Colonic mucosa (tissue), 4 donors: ENCODE measurements around the gene PINLYP. TPM values are rescaled to one million over a fixed set of nuclear protein-coding genes. Genes with fewer than 3 reads are reported as not detected.

Source experiments
- DNase-seq: peaks from one replicate; pipeline ENCODE4 v3.0.0-alpha.2; 2020
- H3K27ac ChIP-seq: fragments of 200-600 bp; one replicate; pipeline ENCODE4 v1.8.0; 2021
- H3K27me3 ChIP-seq: fragments of 200-600 bp; one replicate; pipeline ENCODE4 v1.8.0; 2021
- H3K36me3 ChIP-seq: fragments of 200-600 bp; one replicate; pipeline ENCODE4 v1.8.0; 2021
- H3K4me1 ChIP-seq: fragments of 200-600 bp; one replicate; pipeline ENCODE4 v1.8.0; 2021; ENCODE audit warnings: mild to moderate bottlenecking
- H3K4me3 ChIP-seq: fragments of 200-600 bp; one replicate; pipeline ENCODE4 v1.8.0; 2021
- H3K9ac ChIP-seq, 2 donors: one replicate each; pipeline ENCODE4 v1.7.0; 2013; ENCODE audit warnings: control low read depth in 2 of 2, low read depth in 2 of 2, low read length in 2 of 2
- H3K9me3 ChIP-seq: fragments of 200-600 bp; one replicate; pipeline ENCODE4 v1.8.0; 2021
- CTCF ChIP-seq: fragments of 200-600 bp; IDR thresholded peaks from one replicate; pipeline ENCODE4 v1.8.0; 2022; ENCODE audit warnings: antibody characterized with exemption, mild to moderate bottlenecking
- intact Hi-C: fragments of 100-400 bp; cut with DNase I; formaldehyde crosslinking; loops from one replicate; pipeline ENCODE4 v1.14.1; 2022
- total RNA-seq, 2 donors: library from RNA; stranded (reverse); fragmentation: NEBNext Ultra II Directional in 1 of 2; extraction: Animal tissue kit (Norgen Biotek cat#: 25700) in 1 of 2; gene quantifications; one replicate each; pipeline ENCODE4 v1.2.1, GENCODE V29; 2021
- donor health status: healthy.
- donor health status: DM: no; HTN: no; CAD: no.
- donor health status: DM: no; HTN: no; CAD: no.

PINLYP gene
- total RNA-seq, 2 donors from 2014 or later: 0.52 to 2.4 TPM

GRCh38 chr19:43532571-43532961, 43.0 kb upstream of the PINLYP start:
- peak overlapping the region; percentile 53 for H3K4me3 ChIP-seq
- peak overlapping the region; percentile 74 to 82 for H3K9ac ChIP-seq
- peak; percentile 90 for DNase-seq
- no peaks in the 10 kb centered on the region for H3K9me3 ChIP-seq
- no peaks in the 10 kb centered on the region for H3K27me3 ChIP-seq
- no peak for TF ChIP-seq CTCF
- no peaks in the 10 kb centered on the region for H3K4me1 ChIP-seq
- H3K36me3 ChIP-seq: no peaks in the 10 kb centered on the region
- peak overlapping the region; percentile 96 for H3K27ac ChIP-seq
- intact Hi-C loops: loop anchor here (10.0 kb wide), 1 partner anchor 62 kb away; the partner anchor contains the start of genes IRGQ and ZNF576

GRCh38 chr19:43532962-43533545, 42.5 kb upstream of the PINLYP start, which contains the start of gene ZNF575:
ZNF575 (plus strand) TSS chr19:43533188; CDS start chr19:43534423, 1,235 bp downstream.
- H3K27me3 ChIP-seq: no peaks in the 10 kb centered on the region
- H3K4me1 ChIP-seq: no peaks in the 10 kb centered on the region
- H3K4me3 ChIP-seq: peak within 1 kb of the TSS; percentile 53
- intact Hi-C loops: loop anchor here (10.0 kb wide), 1 partner anchor 62 kb away; the partner anchor contains the start of genes IRGQ and ZNF576
- H3K9ac ChIP-seq: peak within 1 kb of the TSS; percentile 74 to 82
- no peaks in the 10 kb centered on the region for H3K9me3 ChIP-seq
- DNase-seq: peak; percentile 92
- no peaks in the 10 kb centered on the region for H3K36me3 ChIP-seq
- H3K27ac ChIP-seq: peak within 1 kb of the TSS; percentile 96
- no peak for TF ChIP-seq CTCF

GRCh38 chr19:43533546-43534304, 41.9 kb upstream of the PINLYP start:
- peak overlapping the region; percentile 74 to 82 for H3K9ac ChIP-seq
- H3K4me3 ChIP-seq: peak overlapping the region; percentile 53
- intact Hi-C loops: loop anchor here (10.0 kb wide), 1 partner anchor 61 kb away; the partner anchor contains the start of genes IRGQ and ZNF576
- peak; percentile 100 for DNase-seq
- H3K4me1 ChIP-seq: no peaks in the 10 kb centered on the region
- H3K9me3 ChIP-seq: no peaks in the 10 kb centered on the region
- H3K27ac ChIP-seq: peak overlapping the region; percentile 96
- no peaks in the 10 kb centered on the region for H3K27me3 ChIP-seq
- TF ChIP-seq CTCF: no peak
- H3K36me3 ChIP-seq: no peaks in the 10 kb centered on the region

GRCh38 chr19:43534305-43534815, 41.2 kb upstream of the PINLYP start:
- Histone ChIP-seq H3K9ac (peak overlapping the region; percentile 0 to 23), H3K36me3 (no peaks in the 10 kb centered on the region), H3K4me1 (no peaks in the 10 kb centered on the region), H3K4me3 (peak overlapping the region; percentile 53), H3K27ac (peak overlapping the region; percentile 96), H3K27me3 (no peaks in the 10 kb centered on the region), H3K9me3 (no peaks in the 10 kb centered on the region)
- intact Hi-C loops: loop anchor here (10.0 kb wide), 1 partner anchor 60 kb away; the partner anchor contains the start of genes IRGQ and ZNF576
- DNase-seq: no peak
- TF ChIP-seq CTCF: no peak
